Cardiac fibroblast (primary cell): Measurements from ENCODE around the gene SPATA9.
"Not testable (repeated sequence)": the region's sequence is repeated elsewhere in the genome, so short reads cannot be mapped to it uniquely, and the experiment has no call there.

Experiments used
- DNase-seq, 2 donors: peaks; one replicate each; pipeline versions ENCODE4 v3.0.0 to v3.0.0-alpha.2; 2010; ENCODE audit warnings: low read depth in 2 of 2
- H3K4me3 ChIP-seq, 2 donors: replicated peaks in 1 of 2; 1 replicate in 1 of 2; 2 replicates in 1 of 2; pipeline ENCODE4 v1.5.1; 2011; ENCODE audit warnings: low read depth in 2 of 2, low read length in 2 of 2, mild to moderate bottlenecking in 2 of 2, moderate library complexity in 1 of 2
- TF ChIP-seq, protein P1 (sequence below): IDR thresholded peaks from one replicate; pipeline ENCODE4 v1.5.1; 2011; ENCODE audit warnings: low read depth, mild to moderate bottlenecking, low read length, inconsistent platforms

SPATA9 gene

GRCh38 chr5:95654196-95654595, 28.6 kb downstream of the SPATA9 start:
- no peak overlapping the region for H3K4me3 ChIP-seq
- TF ChIP-seq, protein P1, sequence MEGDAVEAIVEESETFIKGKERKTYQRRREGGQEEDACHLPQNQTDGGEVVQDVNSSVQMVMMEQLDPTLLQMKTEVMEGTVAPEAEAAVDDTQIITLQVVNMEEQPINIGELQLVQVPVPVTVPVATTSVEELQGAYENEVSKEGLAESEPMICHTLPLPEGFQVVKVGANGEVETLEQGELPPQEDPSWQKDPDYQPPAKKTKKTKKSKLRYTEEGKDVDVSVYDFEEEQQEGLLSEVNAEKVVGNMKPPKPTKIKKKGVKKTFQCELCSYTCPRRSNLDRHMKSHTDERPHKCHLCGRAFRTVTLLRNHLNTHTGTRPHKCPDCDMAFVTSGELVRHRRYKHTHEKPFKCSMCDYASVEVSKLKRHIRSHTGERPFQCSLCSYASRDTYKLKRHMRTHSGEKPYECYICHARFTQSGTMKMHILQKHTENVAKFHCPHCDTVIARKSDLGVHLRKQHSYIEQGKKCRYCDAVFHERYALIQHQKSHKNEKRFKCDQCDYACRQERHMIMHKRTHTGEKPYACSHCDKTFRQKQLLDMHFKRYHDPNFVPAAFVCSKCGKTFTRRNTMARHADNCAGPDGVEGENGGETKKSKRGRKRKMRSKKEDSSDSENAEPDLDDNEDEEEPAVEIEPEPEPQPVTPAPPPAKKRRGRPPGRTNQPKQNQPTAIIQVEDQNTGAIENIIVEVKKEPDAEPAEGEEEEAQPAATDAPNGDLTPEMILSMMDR, result no peak
- no peak for DNase-seq

DNA sequence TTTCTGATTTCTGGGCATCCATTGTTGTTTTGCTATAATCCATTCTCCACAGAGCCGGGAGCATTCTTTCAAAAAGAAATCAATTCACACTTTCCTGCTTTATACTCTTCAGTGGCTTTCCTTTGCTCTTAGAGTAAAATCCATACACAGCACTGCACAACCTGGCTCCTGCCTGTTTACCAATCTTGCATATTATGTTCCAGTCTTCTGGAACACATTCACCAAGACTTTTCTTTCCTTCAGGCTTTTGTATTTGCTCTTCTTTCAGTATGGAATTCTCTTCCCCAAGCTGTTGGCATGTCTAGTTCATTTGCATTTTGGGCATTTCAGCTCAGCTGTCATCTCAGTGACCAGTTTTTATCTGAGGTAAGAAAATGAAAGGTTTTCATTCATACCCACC, 29.9 kb downstream of the SPATA9 start:
- no peak for DNase-seq
- TF ChIP-seq, protein P1, result no peak
- H3K4me3 ChIP-seq, result no peak overlapping the region

GRCh38 chr5:95649842-95650620, 32.8 kb downstream of the SPATA9 start:
- no peak overlapping the region for H3K4me3 ChIP-seq
- TF ChIP-seq, protein P1, result no peak
- no peak for DNase-seq

- TF ChIP-seq, protein P1, result no peak
- no peak for DNase-seq
- no peak overlapping the region for H3K4me3 ChIP-seq
Measured at GRCh38 chr5:95649274-95649673, 33.5 kb downstream of the SPATA9 start.

DNA sequence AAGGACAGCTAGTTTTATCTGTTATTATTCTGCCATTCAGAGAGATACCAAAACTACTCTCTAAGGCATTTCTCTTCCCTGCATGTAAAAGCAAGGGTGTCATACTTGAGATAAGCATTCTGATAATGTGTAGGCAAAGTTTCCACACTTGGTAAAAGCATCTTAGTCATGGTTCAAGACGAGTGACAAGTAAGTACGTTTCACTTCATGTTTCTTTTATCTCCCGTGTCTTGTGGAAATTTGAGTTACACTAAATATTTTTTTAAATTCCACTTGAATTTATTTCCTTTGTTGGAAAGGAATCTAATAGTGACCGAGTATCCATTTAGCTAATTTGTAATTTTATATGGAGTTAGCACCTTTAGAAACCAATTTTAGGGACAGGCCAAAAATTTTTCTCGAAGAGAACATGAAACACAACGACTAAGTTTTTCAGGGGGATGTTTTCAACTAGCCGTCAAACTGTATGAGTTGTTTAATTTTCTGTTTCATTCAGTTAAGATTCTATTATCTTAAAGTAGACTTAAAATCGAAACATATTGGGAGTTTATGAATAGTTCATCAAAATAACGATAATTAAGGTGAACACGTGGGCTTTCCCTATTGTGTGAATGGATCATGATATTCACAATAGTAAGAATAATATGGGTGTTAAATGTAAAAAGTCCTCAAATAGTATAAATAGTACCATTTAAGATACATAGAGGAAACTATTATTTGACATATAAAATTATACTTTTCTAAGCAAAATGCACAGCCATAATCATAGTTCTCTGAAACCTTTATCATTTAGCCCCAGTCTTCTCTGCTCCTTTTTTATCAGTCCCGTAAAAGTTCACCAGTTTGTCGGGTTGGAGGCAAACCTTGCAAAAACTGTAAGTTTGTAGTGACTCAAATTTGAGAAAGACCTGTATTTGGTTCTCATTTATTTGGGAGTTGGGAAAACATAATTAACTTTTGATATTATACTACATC, 34.6 kb downstream of the SPATA9 start:
- DNase-seq, result peak; percentile 14 to 39
- TF ChIP-seq, protein P1, result no peak
- no peak overlapping the region for H3K4me3 ChIP-seq

DNA sequence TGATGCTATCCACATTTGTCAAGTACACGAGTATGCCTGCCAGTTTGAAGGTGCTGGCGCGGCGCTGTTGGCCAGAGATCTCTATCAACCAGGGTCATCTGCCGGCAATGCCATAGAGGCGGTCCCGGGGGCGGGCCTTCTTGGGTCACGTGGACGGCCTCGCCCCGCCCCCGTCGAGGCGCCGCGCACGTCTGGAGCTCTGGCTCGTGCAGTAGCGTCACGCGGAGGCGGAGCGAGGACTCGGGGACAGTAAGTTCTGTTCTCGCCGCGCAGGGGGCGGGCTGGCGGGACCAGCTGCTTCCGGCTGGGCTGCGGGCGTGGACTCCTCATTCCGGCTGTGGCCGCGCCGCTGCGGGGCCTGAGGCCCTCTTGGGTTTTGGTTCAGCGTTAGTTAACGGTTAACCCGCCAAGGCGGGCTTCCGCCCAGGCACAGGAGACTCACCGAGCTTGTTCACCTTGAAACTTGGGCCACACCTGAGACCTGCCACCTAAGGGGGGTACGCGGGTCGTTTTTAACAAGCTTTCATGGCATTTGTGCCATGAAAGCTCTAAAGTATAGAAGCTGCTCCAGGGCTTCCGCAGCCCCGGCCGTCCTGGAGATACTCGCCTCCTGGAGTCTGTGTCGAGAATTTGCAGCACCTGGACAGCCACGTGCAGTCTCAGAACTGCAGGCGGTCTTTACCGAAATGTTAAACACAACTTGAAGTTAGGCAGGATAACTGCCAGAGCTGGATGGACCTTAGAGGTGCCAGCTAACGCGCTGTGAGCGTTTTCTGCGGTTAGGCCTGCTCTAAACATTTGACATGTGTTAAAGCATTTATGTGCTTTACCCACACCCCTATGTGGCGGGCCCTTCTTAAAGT, 36.0 kb downstream of the SPATA9 start, which contains the start of gene RFESD:
Gene RFESD, plus strand, starts transcription at position 209 of the 863 bp plus-strand sequence. CDS start 5,495 bp downstream, outside the sequence.
- peak; percentile 96 for DNase-seq
- H3K4me3 ChIP-seq, result peak within 1 kb of the TSS; percentile 47 to 49
- TF ChIP-seq, protein P1, result peak; percentile 21

- not testable (repeated sequence) for DNase-seq
Measured at GRCh38 chr5:95646226-95646568, 36.6 kb downstream of the SPATA9 start.

More at GRCh38 chr5:95646226-95646568, 36.6 kb downstream of the SPATA9 start:
- H3K4me3 ChIP-seq, result not testable (repeated sequence)
